Lung (tissue), 12 donors: Measurements from ENCODE around the gene ULK4. TPM values are rescaled to one million over a fixed set of nuclear protein-coding genes. Genes with fewer than 3 reads are reported as not detected.

Experiments used
- ATAC-seq: fragments of 200-7000 bp; cut with Tn5 transposase; one replicate; pipeline ENCODE4 v1.9.1; 2020; ENCODE audit warnings: moderate number of reproducible peaks; ENCODE audit not compliant: insufficient read depth, low FRiP score
- DNase-seq, 3 donors: peaks; one replicate each; pipeline ENCODE4 v3.0.0-alpha.2; 2013 to 2017
- H3K27ac ChIP-seq, 2 donors: one replicate each; pipeline ENCODE4 v1.5.1; 2013; ENCODE audit warnings: mild to moderate bottlenecking in 2 of 2, moderate library complexity in 2 of 2, control low read depth in 1 of 2, inconsistent platforms in 1 of 2, low read depth in 1 of 2, low read length in 1 of 2
- H3K27me3 ChIP-seq, 3 donors: one replicate each; pipeline ENCODE4 v1.5.1; 2013; ENCODE audit warnings: low read length in 2 of 3; ENCODE audit not compliant: control insufficient read depth in 3 of 3, insufficient read depth in 3 of 3
- H3K36me3 ChIP-seq, 4 donors: one replicate each; pipeline ENCODE4 v1.5.1; 2013; ENCODE audit warnings: low read length in 4 of 4, mild to moderate bottlenecking in 1 of 4, moderate library complexity in 1 of 4; ENCODE audit not compliant: control insufficient read depth in 4 of 4, insufficient read depth in 4 of 4
- H3K4me1 ChIP-seq, 5 donors: one replicate each; pipeline ENCODE4 v1.5.1; 2013; ENCODE audit warnings: low read length in 5 of 5, mild to moderate bottlenecking in 2 of 5, moderate library complexity in 1 of 5; ENCODE audit not compliant: control insufficient read depth in 5 of 5, insufficient read depth in 5 of 5
- H3K4me3 ChIP-seq: one replicate; pipeline ENCODE4 v1.5.1; 2013; ENCODE audit warnings: mild to moderate bottlenecking, control low read depth, moderate library complexity
- H3K9ac ChIP-seq, 2 donors: one replicate each; pipeline ENCODE4 v1.5.1; 2013; ENCODE audit warnings: low read length in 2 of 2, control low read depth in 1 of 2; ENCODE audit not compliant: insufficient read depth in 1 of 2
- H3K9me3 ChIP-seq, 4 donors: one replicate each; pipeline ENCODE4 v1.5.1; 2013; ENCODE audit warnings: low read length in 3 of 4, mild to moderate bottlenecking in 1 of 4, moderate library complexity in 1 of 4; ENCODE audit not compliant: control insufficient read depth in 4 of 4, insufficient read depth in 3 of 4
- WGBS, 2 donors: extraction: QIAGEN DNeasy Blood & Tissue Kit; methylation state at CpG; one replicate each; pipeline ENCODE4 v1.1.7; 2013; 5-methylcytosine and 5-hydroxymethylcytosine counted together
- polyA plus RNA-seq, 2 donors: library from polyadenylated mRNA; stranded (reverse); fragments of 200-250 nt; gene quantifications; one replicate each; pipeline ENCODE4 v1.2.1, GENCODE V29; 2013
- total RNA-seq, 2 donors: library from RNA; depleted of rRNA in 1 of 2; stranded (reverse); fragments of >200 nt in 1 of 2; gene quantifications; one replicate each; pipeline ENCODE4 v1.2.1, GENCODE V29; 2014 to 2021
- TF ChIP-seq, protein P1 (sequence below): IDR thresholded peaks from 2 replicates; pipeline ENCODE4 v1.5.1; 2012; ENCODE audit warnings: mild to moderate bottlenecking; ENCODE audit errors: control extremely low read depth, extremely low read depth
- donor health status: control.
- donor health status: control.
- donor health status: Bipolar disorder and iron deficiency.
- donor health status: healthy.
- donor health status: DM: yes; HTN: yes; CAD: no.

Gene ULK4
- total and polyA plus RNA-seq, 4 donors: 2.8 to 56.0 (median 12.6) TPM

DNA sequence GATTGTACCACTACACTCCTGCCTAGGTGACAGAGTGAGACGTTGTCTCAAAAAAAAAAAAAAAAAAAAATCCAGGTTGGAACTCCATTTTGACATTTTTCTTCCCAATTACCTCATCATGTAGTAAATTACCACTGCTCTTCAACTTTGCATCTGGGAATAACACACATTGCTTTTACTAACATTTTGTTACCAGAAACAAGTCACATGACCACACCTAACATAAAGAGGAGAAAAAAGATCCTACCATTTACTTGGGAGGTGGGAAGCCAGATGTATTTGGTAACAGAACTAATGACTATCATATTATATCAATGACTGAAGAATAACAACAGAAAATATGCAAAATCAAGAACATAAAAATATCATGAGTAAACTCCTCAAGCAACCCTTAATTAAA lies 49.6 kb downstream of the ULK4 start:
- DNase-seq: no peak
- H3K36me3 ChIP-seq: peaks cover 0 to 4% (median 2%) of the 10 kb centered on the region in 4 donors
- H3K27me3 ChIP-seq: no peaks in the 10 kb centered on the region
- no peak overlapping the region for H3K4me3 ChIP-seq
- TF ChIP-seq, protein P1, sequence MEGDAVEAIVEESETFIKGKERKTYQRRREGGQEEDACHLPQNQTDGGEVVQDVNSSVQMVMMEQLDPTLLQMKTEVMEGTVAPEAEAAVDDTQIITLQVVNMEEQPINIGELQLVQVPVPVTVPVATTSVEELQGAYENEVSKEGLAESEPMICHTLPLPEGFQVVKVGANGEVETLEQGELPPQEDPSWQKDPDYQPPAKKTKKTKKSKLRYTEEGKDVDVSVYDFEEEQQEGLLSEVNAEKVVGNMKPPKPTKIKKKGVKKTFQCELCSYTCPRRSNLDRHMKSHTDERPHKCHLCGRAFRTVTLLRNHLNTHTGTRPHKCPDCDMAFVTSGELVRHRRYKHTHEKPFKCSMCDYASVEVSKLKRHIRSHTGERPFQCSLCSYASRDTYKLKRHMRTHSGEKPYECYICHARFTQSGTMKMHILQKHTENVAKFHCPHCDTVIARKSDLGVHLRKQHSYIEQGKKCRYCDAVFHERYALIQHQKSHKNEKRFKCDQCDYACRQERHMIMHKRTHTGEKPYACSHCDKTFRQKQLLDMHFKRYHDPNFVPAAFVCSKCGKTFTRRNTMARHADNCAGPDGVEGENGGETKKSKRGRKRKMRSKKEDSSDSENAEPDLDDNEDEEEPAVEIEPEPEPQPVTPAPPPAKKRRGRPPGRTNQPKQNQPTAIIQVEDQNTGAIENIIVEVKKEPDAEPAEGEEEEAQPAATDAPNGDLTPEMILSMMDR: no peak
- no peaks in the 10 kb centered on the region for H3K9me3 ChIP-seq
- H3K27ac ChIP-seq: no peak overlapping the region
- no peak for ATAC-seq
- no peaks in the 10 kb centered on the region for H3K4me1 ChIP-seq
- H3K9ac ChIP-seq: no peak overlapping the region
- 81 to 100% methylated on average over 1 of the region's 1 CpG for WGBS, 2 donors

DNA sequence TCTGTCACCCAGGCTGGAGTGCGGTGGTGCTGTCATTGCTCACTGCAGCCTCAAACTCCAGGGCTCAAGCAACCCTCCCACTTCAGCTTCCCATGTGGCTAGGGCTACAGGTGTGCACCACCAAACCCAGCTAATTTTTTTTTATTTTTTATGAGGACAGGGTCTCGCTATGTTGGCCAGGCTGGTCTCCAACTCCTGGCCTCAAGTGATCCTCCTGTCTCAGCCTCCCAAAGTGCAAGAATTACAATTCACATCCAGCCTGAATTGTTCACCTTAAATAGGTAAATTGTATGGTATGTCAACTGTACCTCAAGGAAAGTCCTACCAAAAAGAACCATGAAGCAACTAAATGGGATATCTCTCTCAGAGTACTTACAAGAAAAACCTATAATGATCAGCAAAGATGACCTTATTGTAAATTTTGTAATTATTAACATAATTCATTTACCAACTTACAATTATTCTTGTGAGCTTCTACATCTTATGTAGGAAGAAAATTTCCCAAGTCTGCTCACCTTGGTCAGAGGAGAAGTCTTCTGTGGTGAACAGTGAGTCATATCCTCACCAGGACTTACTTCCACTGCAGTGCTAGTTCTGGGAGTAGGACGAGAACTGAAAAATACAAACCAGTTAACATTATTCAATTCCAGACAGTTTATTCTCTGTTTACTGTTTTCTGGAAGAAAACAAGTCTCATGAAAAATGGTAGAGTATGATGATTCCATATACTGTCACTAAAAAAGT lies 54.4 kb downstream of the ULK4 start:
- Histone ChIP-seq H3K9me3 (no peaks in the 10 kb centered on the region), H3K27me3 (no peaks in the 10 kb centered on the region), H3K4me1 (no peaks in the 10 kb centered on the region), H3K4me3 (no peak overlapping the region), H3K36me3 (peaks cover 0 to 6% (median 2%) of the 10 kb centered on the region in 4 donors), H3K27ac (no peak overlapping the region), H3K9ac (no peak overlapping the region)
- 94 to 95% methylated on average over 3 of the region's 3 CpGs for WGBS, 2 donors
- TF ChIP-seq, protein P1: no peak
- no peak for ATAC-seq
- no peak for DNase-seq

DNA sequence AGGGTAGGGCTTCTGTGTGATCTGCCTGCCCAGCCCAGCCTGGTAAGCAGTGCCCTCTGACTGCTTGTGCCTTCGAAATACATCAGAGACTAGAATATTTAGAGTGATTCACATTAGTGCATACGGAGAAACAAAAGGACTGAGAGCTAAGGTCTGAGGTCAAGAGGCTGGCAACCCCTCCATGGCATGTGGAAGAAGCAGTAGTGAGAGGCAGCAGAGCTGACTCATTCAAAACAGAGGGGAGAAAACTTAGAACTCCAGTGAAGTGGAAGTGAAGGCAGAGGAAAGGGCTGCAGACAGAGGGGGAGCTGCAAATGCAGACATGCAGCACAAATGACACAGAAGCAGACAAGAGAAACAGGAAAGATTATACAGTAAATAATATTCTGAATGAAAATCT lies 61.6 kb downstream of the ULK4 start:
- Histone ChIP-seq H3K27me3 (no peaks in the 10 kb centered on the region), H3K9ac (no peak overlapping the region), H3K4me1 (no peaks in the 10 kb centered on the region), H3K27ac (no peak overlapping the region), H3K9me3 (no peaks in the 10 kb centered on the region), H3K4me3 (no peak overlapping the region), H3K36me3 (peaks cover 0 to 4% (median 0%) of the 10 kb centered on the region in 4 donors)
- no peak for DNase-seq
- TF ChIP-seq, protein P1: no peak
- ATAC-seq: no peak
- WGBS, 2 donors: 67 to 80% methylated on average over 2 of the region's 2 CpGs

DNA sequence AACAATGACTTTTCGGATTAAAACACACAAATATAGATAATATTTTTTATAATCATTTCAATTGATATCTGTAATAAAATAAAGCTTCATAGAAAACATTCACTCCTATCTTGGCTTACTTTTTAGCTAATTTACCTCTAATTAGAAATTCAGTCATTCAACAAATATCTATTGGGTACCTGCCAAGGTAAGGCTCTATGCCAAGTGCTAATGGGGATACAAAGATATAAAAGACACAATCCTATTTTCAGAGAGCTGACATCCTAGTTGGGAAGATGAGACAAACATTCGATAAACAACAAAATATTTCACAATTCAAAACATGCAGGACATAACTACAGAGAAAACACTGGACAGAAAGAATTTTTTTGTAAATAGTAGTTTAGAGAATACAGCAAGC lies 63.3 kb downstream of the ULK4 start:
- no peak overlapping the region for H3K9ac ChIP-seq
- no peaks in the 10 kb centered on the region for H3K4me1 ChIP-seq
- DNase-seq: no peak
- no peaks in the 10 kb centered on the region for H3K27me3 ChIP-seq
- no peak overlapping the region for H3K4me3 ChIP-seq
- no peak for ATAC-seq
- TF ChIP-seq, protein P1: no peak
- H3K27ac ChIP-seq: no peak overlapping the region
- WGBS, 2 donors: 77 to 79% methylated on average over 2 of the region's 2 CpGs
- no peaks in the 10 kb centered on the region for H3K9me3 ChIP-seq
- H3K36me3 ChIP-seq: peaks cover 0 to 4% (median 0%) of the 10 kb centered on the region in 4 donors
